HG03432 (cell line): Measurements from ENCODE around the gene MBD3L1.

Experiments
- ATAC-seq: cut with Tn5 transposase; IDR thresholded peaks from one replicate; pipeline ENCODE4 v1.9.1; 2021; ENCODE audit warnings: mild to moderate bottlenecking, moderate library complexity; ENCODE audit not compliant: unreplicated experiment

MBD3L1 gene

DNA sequence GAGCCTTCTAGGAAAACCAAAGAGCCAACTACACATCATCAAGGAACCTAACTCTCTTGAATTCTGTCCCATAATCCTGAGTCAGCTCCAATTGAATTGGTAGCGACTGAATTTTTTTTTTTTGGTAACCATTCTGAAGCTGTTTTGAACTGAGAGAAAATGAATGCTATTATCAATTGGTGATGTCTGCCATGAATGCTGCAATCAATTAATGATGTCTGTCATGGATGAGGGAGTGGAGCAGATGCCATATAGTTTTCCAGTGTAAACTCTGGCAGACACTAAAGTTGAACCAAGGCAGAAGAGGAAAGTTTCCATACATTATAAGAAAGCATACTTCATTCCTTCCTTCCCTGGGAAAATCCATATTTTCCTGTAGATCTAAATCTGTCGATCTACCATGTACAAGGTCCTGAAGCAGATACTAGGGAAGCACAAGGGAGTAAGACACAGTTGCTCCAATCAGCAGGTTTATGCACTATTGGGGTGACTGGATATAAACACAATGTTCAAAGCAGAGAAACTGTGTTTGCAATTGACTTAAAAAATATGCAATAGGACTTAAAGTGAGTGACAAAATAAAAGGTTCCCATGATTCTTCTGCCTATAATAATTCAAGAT is 48.8 kb downstream of the MBD3L1 start:
- ATAC-seq: no peak

DNA sequence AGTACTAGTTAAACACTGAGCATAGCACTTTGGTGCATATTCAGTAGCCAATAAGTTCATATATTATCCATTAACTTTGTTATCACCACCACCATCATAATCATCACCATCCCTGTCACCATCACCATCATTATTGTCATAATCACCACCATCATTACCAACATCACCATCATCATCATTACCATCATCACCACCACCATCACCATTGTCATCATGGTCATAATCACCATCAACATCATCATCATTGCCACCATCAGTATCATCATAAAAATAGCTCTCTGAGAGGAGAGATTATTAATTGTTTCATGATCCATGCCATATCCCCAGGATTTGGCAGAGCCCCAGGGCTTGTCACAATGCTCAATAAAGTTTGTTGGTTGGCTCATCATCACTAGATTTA is 49.3 kb downstream of the MBD3L1 start:
- ATAC-seq: no peak

DNA sequence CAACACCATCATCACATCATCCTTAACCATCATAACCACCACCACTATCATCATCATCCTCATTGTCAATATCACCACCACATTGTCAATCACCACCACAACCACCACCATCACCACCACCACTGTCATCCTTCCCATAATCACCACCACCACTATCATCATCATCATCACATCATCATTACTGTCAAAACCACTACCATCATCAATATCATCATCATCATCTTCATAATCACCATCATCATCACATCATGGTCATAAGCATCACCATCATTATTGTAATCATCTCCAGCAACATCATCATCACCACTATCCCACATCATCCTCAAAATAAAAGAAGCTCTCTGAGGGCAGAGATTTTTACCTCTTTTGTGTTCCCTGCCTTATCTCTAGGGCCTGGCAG is 52.2 kb downstream of the MBD3L1 start:
- ATAC-seq: no peak

DNA sequence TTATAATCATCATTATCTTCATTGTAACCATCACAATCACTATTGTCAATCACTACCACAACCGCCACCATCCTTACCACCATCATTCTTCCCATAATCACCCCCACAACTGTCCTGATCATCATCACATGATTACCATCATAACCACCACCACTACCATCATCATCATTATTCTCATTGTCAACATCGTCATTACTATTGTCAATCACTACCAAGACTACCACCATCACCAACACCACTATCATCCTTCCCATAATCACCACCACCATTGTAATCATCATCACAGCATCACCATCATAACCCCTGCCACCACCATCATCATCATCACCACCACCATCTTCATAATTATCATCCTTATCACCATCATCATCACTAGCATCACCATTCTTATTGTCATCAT is 55.2 kb downstream of the MBD3L1 start:
- no peak for ATAC-seq

DNA sequence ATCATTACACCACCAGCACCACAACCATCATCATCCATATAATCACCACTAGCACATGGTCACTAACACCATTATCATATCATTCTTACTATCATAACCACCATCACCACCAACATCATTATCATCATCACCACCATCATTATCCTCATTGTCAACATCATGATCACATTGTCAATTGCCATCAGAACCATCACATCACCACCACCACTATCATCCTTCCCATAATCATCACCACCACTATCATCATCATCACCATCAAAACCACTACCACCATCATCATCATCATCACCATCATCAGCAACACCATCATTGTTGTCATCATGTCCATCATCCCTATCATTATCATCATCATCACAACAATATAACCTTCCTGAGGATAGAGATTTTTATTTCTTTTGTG is 58.1 kb downstream of the MBD3L1 start:
- ATAC-seq: no peak
